Neural crest cell (in vitro differentiated cells): ENCODE measurements around the gene MTMR6. TPM values are rescaled to one million over a fixed set of nuclear protein-coding genes. Genes with fewer than 3 reads are reported as not detected.

Experiments used
- DNase-seq: peaks from one replicate; pipeline ENCODE4 v3.0.0; 2021; ENCODE audit warnings: low read depth, mixed read lengths, low spot score
- H3K27ac Mint-ChIP-seq: one replicate; pipeline ENCODE4 v1.8.0; 2021; ENCODE audit warnings: mild to moderate bottlenecking, mixed read lengths; ENCODE audit not compliant: unreplicated experiment
- H3K27me3 Mint-ChIP-seq: 2 replicates; pipeline ENCODE4 v1.8.0; 2021; ENCODE audit warnings: low read depth, mild to moderate bottlenecking, mixed read lengths
- H3K36me3 Mint-ChIP-seq: 2 replicates; pipeline ENCODE4 v1.8.0; 2021; ENCODE audit warnings: low read depth, mild to moderate bottlenecking, mixed read lengths
- H3K4me1 Mint-ChIP-seq: 2 replicates; pipeline ENCODE4 v1.8.0; 2021; ENCODE audit warnings: mixed read lengths
- H3K4me3 Mint-ChIP-seq: one replicate; pipeline ENCODE4 v1.8.0; 2021; ENCODE audit warnings: mild to moderate bottlenecking, mixed read lengths
- H3K9me3 Mint-ChIP-seq: 2 replicates; pipeline ENCODE4 v1.8.0; 2021; ENCODE audit warnings: mixed read lengths
- CTCF ChIP-seq: fragments of 200-600 bp; sonication (generic); conservative IDR thresholded peaks from 2 replicates; pipeline ENCODE4 v1.5.0; 2021; ENCODE audit warnings: antibody characterized with exemption, mild to moderate bottlenecking
- total RNA-seq: library from RNA; stranded (reverse); gene quantifications from 2 replicates; pipeline ENCODE4 v1.2.1, GENCODE V29; 2021

The MTMR6 gene
- total RNA-seq, 1 donor from 2014 or later, result 14.5 TPM

DNA sequence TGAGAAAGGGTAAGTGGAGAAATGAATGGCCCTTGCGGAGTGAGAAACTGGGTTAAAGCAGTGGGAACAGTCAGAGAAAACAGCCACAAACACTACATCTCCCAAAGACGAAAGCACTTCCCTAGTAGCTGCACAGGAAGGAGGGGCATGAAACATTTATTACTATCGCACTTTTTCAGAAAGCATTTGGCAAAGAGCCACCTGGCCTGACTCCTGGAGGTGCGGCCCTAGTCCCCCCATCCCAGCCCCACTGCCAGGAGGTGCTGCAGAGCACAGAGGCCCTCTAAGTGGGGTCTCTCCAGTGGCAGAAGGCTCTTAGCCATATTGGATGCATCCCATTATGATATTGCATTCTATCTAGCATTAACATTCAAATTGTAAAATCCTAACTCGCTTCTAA is 55.8 kb downstream of the MTMR6 start:
- Mint-ChIP-seq H3K36me3 (no peaks in the 10 kb centered on the region), H3K4me1 (no peaks in the 10 kb centered on the region), H3K9me3 (no peaks in the 10 kb centered on the region), H3K4me3 (no peak overlapping the region), H3K27ac (no peak overlapping the region), H3K27me3 (peaks cover 5% of the 10 kb centered on the region)
- TF ChIP-seq CTCF, result no peak
- DNase-seq, result no peak

- Mint-ChIP-seq H3K27ac (no peak overlapping the region), H3K36me3 (no peaks in the 10 kb centered on the region)
These were observed 59.6 kb downstream of the MTMR6 start for GRCh38 chr13:25227690-25228089.

DNA sequence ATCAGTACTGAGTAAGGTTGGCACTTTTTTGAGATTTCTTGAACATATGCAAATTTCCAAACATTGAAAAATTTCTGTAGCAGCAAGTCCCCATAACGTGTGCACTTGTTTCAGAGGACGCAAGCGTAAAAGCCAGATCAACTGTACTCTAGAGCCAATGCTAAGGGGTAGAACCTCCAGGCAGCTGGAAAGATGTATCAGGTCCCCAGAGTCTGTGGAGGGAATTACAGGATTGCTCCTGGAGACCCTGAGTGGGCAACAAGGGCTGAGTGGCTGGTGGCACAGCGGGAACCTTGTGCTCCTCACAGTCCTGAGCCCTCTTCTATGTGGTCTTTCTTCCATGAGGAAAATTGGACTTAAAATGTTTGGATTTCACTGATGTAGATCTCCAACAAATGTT is 61.3 kb downstream of the MTMR6 start:
- no peak overlapping the region for H3K4me3 Mint-ChIP-seq
- no peaks in the 10 kb centered on the region for H3K4me1 Mint-ChIP-seq
- no peaks in the 10 kb centered on the region for H3K9me3 Mint-ChIP-seq
- no peak for TF ChIP-seq CTCF
- H3K27me3 Mint-ChIP-seq, result peaks cover 3% of the 10 kb centered on the region
- H3K36me3 Mint-ChIP-seq, result no peaks in the 10 kb centered on the region
- DNase-seq, result no peak
- no peak overlapping the region for H3K27ac Mint-ChIP-seq

More at GRCh38 chr13:25227690-25228089, 59.6 kb downstream of the MTMR6 start:
- Mint-ChIP-seq H3K9me3 (no peaks in the 10 kb centered on the region), H3K4me3 (no peak overlapping the region), H3K4me1 (no peaks in the 10 kb centered on the region), H3K27me3 (peaks cover 2% of the 10 kb centered on the region)
- no peak for TF ChIP-seq CTCF
- no peak for DNase-seq

- H3K4me3 Mint-ChIP-seq, result no peak overlapping the region
- no peak overlapping the region for H3K27ac Mint-ChIP-seq
- TF ChIP-seq CTCF, result no peak
- peaks cover 3% of the 10 kb centered on the region for H3K27me3 Mint-ChIP-seq
- DNase-seq, result no peak
- no peaks in the 10 kb centered on the region for H3K36me3 Mint-ChIP-seq
- H3K9me3 Mint-ChIP-seq, result no peaks in the 10 kb centered on the region
- peaks cover 2% of the 10 kb centered on the region for H3K4me1 Mint-ChIP-seq
These were observed 63.1 kb downstream of the MTMR6 start for GRCh38 chr13:25224151-25224550.

GRCh38 chr13:25222740-25223139 is 64.5 kb downstream of the MTMR6 start:
- Mint-ChIP-seq H3K4me3 (no peak overlapping the region), H3K4me1 (peaks cover 15% of the 10 kb centered on the region), H3K27me3 (peaks cover 3% of the 10 kb centered on the region), H3K9me3 (no peaks in the 10 kb centered on the region), H3K27ac (no peak overlapping the region), H3K36me3 (no peaks in the 10 kb centered on the region)
- no peak for TF ChIP-seq CTCF
- DNase-seq, result no peak

- no peak for TF ChIP-seq CTCF
- H3K4me1 Mint-ChIP-seq, result peaks cover 38% of the 10 kb centered on the region
- peaks cover 3% of the 10 kb centered on the region for H3K27me3 Mint-ChIP-seq
- H3K36me3 Mint-ChIP-seq, result no peaks in the 10 kb centered on the region
- H3K4me3 Mint-ChIP-seq, result no peak overlapping the region
- DNase-seq, result no peak
- no peaks in the 10 kb centered on the region for H3K9me3 Mint-ChIP-seq
- no peak overlapping the region for H3K27ac Mint-ChIP-seq
These were observed 69.3 kb downstream of the MTMR6 start for GRCh38 chr13:25218019-25218418.
